K562 (cell line): ENCODE data around the gene LRRC4B. TPM values are rescaled to one million over a fixed set of nuclear protein-coding genes. Genes with fewer than 3 reads are reported as not detected.

Source experiments
- BHLHE40 ChIP-seq: IDR thresholded peaks from 2 replicates; pipeline ENCODE4 v1.6.1; 2011; ENCODE audit warnings: low read length, improper control_type of control experiment
- CBFA2T3 ChIP-seq: fragments of 450-650 bp; IDR thresholded peaks from 2 replicates; pipeline ENCODE4 v1.6.1; 2017
- CBX2 ChIP-seq: fragments of 200-600 bp; sonication (generic); IDR thresholded peaks from one replicate; pipeline ENCODE4 v1.6.1; 2012; ENCODE audit warnings: mild to moderate bottlenecking, low read length, inconsistent platforms; ENCODE audit not compliant: insufficient read depth, poor library complexity, severe bottlenecking
- CTBP1 ChIP-seq: fragments of 450-650 bp; IDR thresholded peaks from 2 replicates; pipeline ENCODE4 v1.6.1; 2016; ENCODE audit warnings: borderline replicate concordance
- EHMT2 ChIP-seq: fragments of 450-650 bp; IDR thresholded peaks from 2 replicates; pipeline ENCODE4 v1.6.1; 2018; ENCODE audit warnings: antibody characterized with exemption
- KLF1 ChIP-seq: fragments of 450-650 bp; IDR thresholded peaks from 2 replicates; pipeline ENCODE4 v1.6.1; 2016; ENCODE audit warnings: missing genetic modification characterization, missing compliant biosample characterization
- MTA2 ChIP-seq: fragments of 450-650 bp; IDR thresholded peaks from 2 replicates; pipeline ENCODE4 v1.6.1; 2016; ENCODE audit warnings: low read depth
- NBN ChIP-seq: fragments of 450-650 bp; IDR thresholded peaks from 2 replicates; pipeline ENCODE4 v1.6.1; 2016; ENCODE audit warnings: low read depth, mild to moderate bottlenecking
- NEUROD1 ChIP-seq: fragments of 150-350 bp; IDR thresholded peaks from 2 replicates; pipeline ENCODE4 v1.6.1; 2014; ENCODE audit warnings: borderline replicate concordance, low read length, low read depth; ENCODE audit not compliant: partially characterized antibody
- NFIC ChIP-seq: fragments of 450-650 bp; IDR thresholded peaks from 2 replicates; pipeline ENCODE4 v1.6.1; 2017; ENCODE audit warnings: mild to moderate bottlenecking, inconsistent platforms
- OTX1 ChIP-seq: fragments of 450-650 bp; formaldehyde crosslinking; IDR thresholded peaks from 2 replicates; pipeline ENCODE4 v1.4.0; 2022; ENCODE audit warnings: mild to moderate bottlenecking
- PRMT5 ChIP-seq: sonication (generic); formaldehyde crosslinking; IDR thresholded peaks from 2 replicates; pipeline ENCODE4 v1.5.0; 2020; ENCODE audit warnings: missing genetic modification reagents
- PRPF4 ChIP-seq: fragments of 200-400 bp; formaldehyde crosslinking; IDR thresholded peaks from one replicate; pipeline ENCODE4 v1.6.1; 2017; ENCODE audit warnings: low read length, low read depth, mild to moderate bottlenecking; ENCODE audit not compliant: insufficient read depth, poor library complexity, severe bottlenecking
- SREBF1 ChIP-seq: fragments of 150-350 bp; IDR thresholded peaks from 2 replicates; pipeline ENCODE4 v1.6.1; 2014; ENCODE audit warnings: antibody characterized with exemption, low read depth, low read length, borderline replicate concordance
- WHSC1 ChIP-seq: IDR thresholded peaks from one replicate; pipeline ENCODE4 v1.6.1; 2012; ENCODE audit warnings: low read length, control low read depth, inconsistent platforms
- ZFP1 ChIP-seq: fragments of 450-650 bp; formaldehyde crosslinking; IDR thresholded peaks from 2 replicates; pipeline ENCODE4 v1.4.0; 2020; ENCODE audit warnings: mild to moderate bottlenecking, mixed read lengths
- ZNF830 ChIP-seq: fragments of 250-450 bp; sonication (Bioruptor Pico); IDR thresholded peaks from 2 replicates; pipeline ENCODE4 v1.5.0; 2021; ENCODE audit warnings: mild to moderate bottlenecking
- polyA plus RNA-seq, 8 experiments: library from polyadenylated mRNA; depleted of rRNA in 4 of 8; stranded (reverse) in 5 of 8; unstranded in 3 of 8; fragments of >200 nt; fragmentation: Nextera tagmentation in 2 of 8; fragmentation: Illumina TruSeq in 1 of 8; extraction: Ambion mirVana in 2 of 8; extraction: Trizol in 1 of 8; gene quantifications; 2 replicates each; pipeline versions ENCODE4 v1.2.1 to v1.2.3, GENCODE V29; 2011 to 2014; ENCODE audit warnings: inconsistent platforms in 1 of 8, missing spikeins in 1 of 8
- total RNA-seq, 7 experiments: library from RNA; depleted of rRNA in 6 of 7; stranded (reverse); fragments of >200 nt in 6 of 7; fragmentation: Illumina TruSeq in 2 of 7; extraction: Trizol in 2 of 7; gene quantifications; 2 replicates each; pipeline versions ENCODE4 v1.2.1 to v1.2.3, GENCODE V29; 2011 to 2021; ENCODE audit warnings: low replicate concordance in 1 of 7
- TF ChIP-seq, protein P1 (sequence below): fragments of 450-650 bp; formaldehyde crosslinking; IDR thresholded peaks from 2 replicates; pipeline ENCODE4 v1.4.0; 2022; ENCODE audit warnings: missing genetic modification characterization
- TF ChIP-seq, protein P2 (sequence below): fragments of 250-450 bp; sonication (Bioruptor Pico); IDR thresholded peaks from 2 replicates; pipeline ENCODE4 v1.4.0; 2020; ENCODE audit warnings: mild to moderate bottlenecking, moderate library complexity
- TF ChIP-seq, protein P3 (sequence below): fragments of 450-650 bp; IDR thresholded peaks from 2 replicates; pipeline ENCODE4 v1.6.1; 2016; ENCODE audit warnings: borderline replicate concordance
- TF ChIP-seq, protein P4 (sequence below): fragments of 250-450 bp; sonication (Bioruptor Pico); IDR thresholded peaks from 2 replicates; pipeline ENCODE4 v1.8.0; 2021; ENCODE audit warnings: mild to moderate bottlenecking, moderate library complexity
- TF ChIP-seq, protein P5 (sequence below): IDR thresholded peaks from 2 replicates; pipeline ENCODE4 v1.6.1; 2011; ENCODE audit not compliant: insufficient read length; ENCODE audit errors: extremely low read depth

The LRRC4B gene
- total and polyA plus RNA-seq, 9 of the 15 experiments (the other 6 are each of a cell fraction or from before 2014, with no cell fraction given) = 0.18 to 9.6 (median 2.9) TPM; not detected in 2

DNA sequence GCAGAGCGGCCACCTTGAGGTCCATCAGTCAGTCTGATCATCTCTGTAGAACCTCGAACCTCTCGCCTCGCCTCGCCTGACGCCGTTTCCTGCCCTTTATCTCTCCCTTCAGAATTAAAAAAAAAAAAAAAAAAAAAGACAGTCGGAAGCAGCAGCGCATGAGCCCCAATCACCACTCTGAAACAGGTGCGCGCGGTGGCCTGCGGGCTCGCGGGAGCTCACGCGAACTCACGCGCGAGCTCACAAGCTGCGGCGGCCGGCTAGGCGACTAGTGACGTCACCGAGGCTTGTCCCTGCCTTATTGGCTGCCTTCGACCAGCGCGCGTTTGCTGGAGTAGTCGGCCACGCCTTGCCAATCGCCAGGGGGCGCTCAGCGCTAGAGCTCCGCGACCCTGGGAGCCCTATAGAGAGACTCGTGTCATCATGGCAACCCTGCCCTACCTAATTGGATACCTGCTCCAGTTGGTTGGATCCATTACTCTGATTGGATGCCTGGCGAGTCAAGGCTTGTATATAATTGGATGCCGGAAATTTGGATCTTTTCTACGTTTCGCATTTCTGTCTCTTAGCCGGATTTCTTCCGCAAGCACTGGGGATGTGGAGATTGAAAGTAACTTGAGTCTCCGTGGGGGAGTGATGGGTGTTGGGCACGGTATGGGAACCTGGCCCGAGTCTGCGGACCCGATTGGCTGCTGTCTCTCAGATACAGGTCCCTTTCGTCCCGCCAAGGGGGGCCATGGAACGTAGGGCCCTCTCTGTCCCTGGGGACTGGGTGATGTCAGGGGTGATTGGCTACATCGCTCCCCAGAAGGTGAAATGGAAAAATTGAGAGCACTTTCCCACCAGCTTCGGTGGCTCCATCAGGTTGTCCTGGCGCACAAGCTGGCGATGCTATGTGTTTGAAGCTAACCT is 39.9 kb upstream of the LRRC4B start (continued):
- TF ChIP-seq WHSC1 = no peak
- TF ChIP-seq, protein P1, sequence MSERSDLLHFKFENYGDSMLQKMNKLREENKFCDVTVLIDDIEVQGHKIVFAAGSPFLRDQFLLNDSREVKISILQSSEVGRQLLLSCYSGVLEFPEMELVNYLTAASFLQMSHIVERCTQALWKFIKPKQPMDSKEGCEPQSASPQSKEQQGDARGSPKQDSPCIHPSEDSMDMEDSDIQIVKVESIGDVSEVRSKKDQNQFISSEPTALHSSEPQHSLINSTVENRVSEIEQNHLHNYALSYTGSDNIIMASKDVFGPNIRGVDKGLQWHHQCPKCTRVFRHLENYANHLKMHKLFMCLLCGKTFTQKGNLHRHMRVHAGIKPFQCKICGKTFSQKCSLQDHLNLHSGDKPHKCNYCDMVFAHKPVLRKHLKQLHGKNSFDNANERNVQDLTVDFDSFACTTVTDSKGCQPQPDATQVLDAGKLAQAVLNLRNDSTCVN (CRISPR knock-in tag) = no peak
- no peak for TF ChIP-seq PRPF4
- no peak for TF ChIP-seq MTA2
- no peak for TF ChIP-seq CBX2
- no peak for TF ChIP-seq ZNF830 (CRISPR knock-in tag)
- peak; percentile 66; the same call in 1 of the 2 replicates for TF ChIP-seq CTBP1
- peak; percentile 92 for TF ChIP-seq BHLHE40
- no peak for TF ChIP-seq ZFP1 (CRISPR knock-in tag)
- TF ChIP-seq NFIC = no peak
- TF ChIP-seq, protein P2, sequence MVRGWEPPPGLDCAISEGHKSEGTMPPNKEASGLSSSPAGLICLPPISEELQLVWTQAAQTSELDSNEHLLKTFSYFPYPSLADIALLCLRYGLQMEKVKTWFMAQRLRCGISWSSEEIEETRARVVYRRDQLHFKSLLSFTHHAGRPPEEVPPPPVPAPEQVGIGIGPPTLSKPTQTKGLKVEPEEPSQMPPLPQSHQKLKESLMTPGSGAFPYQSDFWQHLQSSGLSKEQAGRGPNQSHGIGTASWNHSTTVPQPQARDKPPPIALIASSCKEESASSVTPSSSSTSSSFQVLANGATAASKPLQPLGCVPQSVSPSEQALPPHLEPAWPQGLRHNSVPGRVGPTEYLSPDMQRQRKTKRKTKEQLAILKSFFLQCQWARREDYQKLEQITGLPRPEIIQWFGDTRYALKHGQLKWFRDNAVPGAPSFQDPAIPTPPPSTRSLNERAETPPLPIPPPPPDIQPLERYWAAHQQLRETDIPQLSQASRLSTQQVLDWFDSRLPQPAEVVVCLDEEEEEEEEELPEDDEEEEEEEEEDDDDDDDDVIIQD = no peak
- no peak for TF ChIP-seq SREBF1
- TF ChIP-seq NBN = peak; percentile 96
- TF ChIP-seq, protein P3, sequence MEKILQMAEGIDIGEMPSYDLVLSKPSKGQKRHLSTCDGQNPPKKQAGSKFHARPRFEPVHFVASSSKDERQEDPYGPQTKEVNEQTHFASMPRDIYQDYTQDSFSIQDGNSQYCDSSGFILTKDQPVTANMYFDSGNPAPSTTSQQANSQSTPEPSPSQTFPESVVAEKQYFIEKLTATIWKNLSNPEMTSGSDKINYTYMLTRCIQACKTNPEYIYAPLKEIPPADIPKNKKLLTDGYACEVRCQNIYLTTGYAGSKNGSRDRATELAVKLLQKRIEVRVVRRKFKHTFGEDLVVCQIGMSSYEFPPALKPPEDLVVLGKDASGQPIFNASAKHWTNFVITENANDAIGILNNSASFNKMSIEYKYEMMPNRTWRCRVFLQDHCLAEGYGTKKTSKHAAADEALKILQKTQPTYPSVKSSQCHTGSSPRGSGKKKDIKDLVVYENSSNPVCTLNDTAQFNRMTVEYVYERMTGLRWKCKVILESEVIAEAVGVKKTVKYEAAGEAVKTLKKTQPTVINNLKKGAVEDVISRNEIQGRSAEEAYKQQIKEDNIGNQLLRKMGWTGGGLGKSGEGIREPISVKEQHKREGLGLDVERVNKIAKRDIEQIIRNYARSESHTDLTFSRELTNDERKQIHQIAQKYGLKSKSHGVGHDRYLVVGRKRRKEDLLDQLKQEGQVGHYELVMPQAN = no peak; the same call in 1 of the 2 replicates
- TF ChIP-seq PRMT5 (CRISPR knock-in tag) = no peak
- 0 out of 2 replicates have a peak, but pooled peaks have one; percentile 4 for TF ChIP-seq CBFA2T3
- no peak for TF ChIP-seq KLF1
- TF ChIP-seq, protein P4, sequence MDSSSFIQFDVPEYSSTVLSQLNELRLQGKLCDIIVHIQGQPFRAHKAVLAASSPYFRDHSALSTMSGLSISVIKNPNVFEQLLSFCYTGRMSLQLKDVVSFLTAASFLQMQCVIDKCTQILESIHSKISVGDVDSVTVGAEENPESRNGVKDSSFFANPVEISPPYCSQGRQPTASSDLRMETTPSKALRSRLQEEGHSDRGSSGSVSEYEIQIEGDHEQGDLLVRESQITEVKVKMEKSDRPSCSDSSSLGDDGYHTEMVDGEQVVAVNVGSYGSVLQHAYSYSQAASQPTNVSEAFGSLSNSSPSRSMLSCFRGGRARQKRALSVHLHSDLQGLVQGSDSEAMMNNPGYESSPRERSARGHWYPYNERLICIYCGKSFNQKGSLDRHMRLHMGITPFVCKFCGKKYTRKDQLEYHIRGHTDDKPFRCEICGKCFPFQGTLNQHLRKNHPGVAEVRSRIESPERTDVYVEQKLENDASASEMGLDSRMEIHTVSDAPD (CRISPR knock-in tag) = no peak
- peak; percentile 43 for TF ChIP-seq NEUROD1
- TF ChIP-seq, protein P5, sequence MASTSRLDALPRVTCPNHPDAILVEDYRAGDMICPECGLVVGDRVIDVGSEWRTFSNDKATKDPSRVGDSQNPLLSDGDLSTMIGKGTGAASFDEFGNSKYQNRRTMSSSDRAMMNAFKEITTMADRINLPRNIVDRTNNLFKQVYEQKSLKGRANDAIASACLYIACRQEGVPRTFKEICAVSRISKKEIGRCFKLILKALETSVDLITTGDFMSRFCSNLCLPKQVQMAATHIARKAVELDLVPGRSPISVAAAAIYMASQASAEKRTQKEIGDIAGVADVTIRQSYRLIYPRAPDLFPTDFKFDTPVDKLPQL = no peak
- no peak for TF ChIP-seq OTX1 (CRISPR knock-in tag)
- no peak for TF ChIP-seq EHMT2
